Osteoblast (primary cell): ENCODE data around the gene ZRANB1. TPM values are rescaled to one million over a fixed set of nuclear protein-coding genes. Genes with fewer than 3 reads are reported as not detected.

ENCODE experiments used
- DNase-seq: peaks from one replicate; pipeline ENCODE4 v3.0.0; 2011; ENCODE audit warnings: low spot score, mixed read lengths; ENCODE audit not compliant: insufficient read length; ENCODE audit errors: missing footprints
- H2AFZ ChIP-seq: 2 replicates; pipeline ENCODE4 v1.6.0; 2011; ENCODE audit warnings: mild to moderate bottlenecking, low read length
- H3K27ac ChIP-seq: 2 replicates; pipeline ENCODE4 v1.5.1; 2011; ENCODE audit warnings: mild to moderate bottlenecking, low read depth, low read length, moderate library complexity
- H3K27me3 ChIP-seq: 2 replicates; pipeline ENCODE4 v1.6.0; 2012; ENCODE audit warnings: mild to moderate bottlenecking, control low read depth, inconsistent platforms, low read length, moderate library complexity; ENCODE audit not compliant: insufficient read depth
- H3K36me3 ChIP-seq: 2 replicates; pipeline ENCODE4 v1.5.1; 2011; ENCODE audit warnings: mild to moderate bottlenecking, low read length, control low read depth, moderate library complexity; ENCODE audit not compliant: insufficient read depth
- H3K4me1 ChIP-seq: 2 replicates; pipeline ENCODE4 v1.5.1; 2011; ENCODE audit warnings: mild to moderate bottlenecking, low read length, control low read depth, moderate library complexity; ENCODE audit not compliant: insufficient read depth
- H3K4me2 ChIP-seq: 2 replicates; pipeline ENCODE4 v1.6.0; 2011; ENCODE audit warnings: mild to moderate bottlenecking, low read length; ENCODE audit not compliant: insufficient read depth
- H3K4me3 ChIP-seq: fragments of 200-600 bp; sonication (generic); 3 replicates; pipeline ENCODE4 v1.5.1; 2012; ENCODE audit warnings: mild to moderate bottlenecking, low read length, inconsistent platforms; ENCODE audit not compliant: insufficient read depth
- H3K79me2 ChIP-seq: 2 replicates; pipeline ENCODE4 v1.6.0; 2012; ENCODE audit warnings: mild to moderate bottlenecking, low read length, control low read depth, inconsistent platforms; ENCODE audit not compliant: insufficient read depth
- H3K9me3 ChIP-seq: 2 replicates; pipeline ENCODE4 v1.5.1; 2011; ENCODE audit warnings: low read depth, low read length, control low read depth
- H4K20me1 ChIP-seq: 2 replicates; pipeline ENCODE4 v1.6.0; 2012; ENCODE audit warnings: mild to moderate bottlenecking, low read length, control low read depth; ENCODE audit not compliant: insufficient read depth
- total RNA-seq: library from RNA; depleted of rRNA; stranded (reverse); fragments of >200 nt; gene quantifications from 2 replicates; pipeline ENCODE4 v1.2.3, GENCODE V29; 2012
- TF ChIP-seq, protein P1 (sequence below): IDR thresholded peaks from 2 replicates; pipeline ENCODE4 v1.5.1; 2011; ENCODE audit warnings: mild to moderate bottlenecking, low read depth, low read length, moderate library complexity; ENCODE audit errors: extremely low read depth

ZRANB1 gene
- total RNA-seq, 1 donor = 34.7 TPM

DNA sequence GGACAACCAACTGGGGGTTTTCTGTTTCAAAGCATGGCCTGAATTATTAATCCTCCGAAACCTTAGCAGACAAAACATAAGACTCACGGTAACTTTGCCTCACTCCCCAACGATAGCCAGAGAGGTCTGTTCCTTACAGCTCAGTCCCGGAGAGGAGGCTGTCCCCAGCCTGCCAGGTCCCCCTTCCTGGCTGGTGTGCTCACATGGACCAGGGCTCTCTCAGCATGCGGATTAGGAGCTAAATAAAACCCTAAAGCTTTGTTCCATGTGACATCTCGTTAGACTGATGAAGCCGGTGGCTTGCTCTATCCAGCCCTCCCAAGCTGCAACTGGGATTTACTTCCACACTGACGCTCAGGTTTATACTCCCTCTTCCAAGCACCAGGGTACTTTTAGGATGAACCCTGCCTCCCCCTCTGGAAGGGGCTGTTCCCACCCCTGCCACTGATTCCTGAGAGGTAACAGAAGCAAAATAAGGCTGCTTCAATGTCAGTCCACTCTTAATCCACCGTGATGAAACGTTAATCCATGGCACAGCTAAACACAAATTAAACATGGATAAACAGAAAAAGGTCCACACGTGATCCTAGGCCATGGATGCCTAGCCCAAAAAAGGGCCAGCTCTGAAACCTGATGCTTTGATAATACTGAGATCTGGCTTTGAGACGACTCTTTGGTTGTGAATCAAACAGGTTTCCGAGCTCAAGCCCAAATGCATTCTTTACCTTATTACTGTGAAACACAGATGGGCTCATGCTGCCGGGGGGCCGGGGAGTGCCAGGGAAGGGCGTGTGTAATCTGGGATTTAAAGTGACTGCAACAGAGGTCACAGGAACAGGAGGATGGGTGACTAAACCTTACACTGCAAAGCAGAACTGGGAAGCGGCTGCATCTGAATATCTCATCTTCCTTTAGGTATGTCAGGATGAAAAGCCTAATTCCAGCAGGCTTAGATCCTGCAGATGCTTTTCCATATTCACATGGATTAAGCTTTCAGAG, 86.2 kb downstream of the ZRANB1 start:
- no peak overlapping the region for H3K4me2 ChIP-seq
- H3K4me1 ChIP-seq = peaks cover 5% of the 10 kb centered on the region
- H2AFZ ChIP-seq = no peak overlapping the region
- H3K27me3 ChIP-seq = no peaks in the 10 kb centered on the region
- DNase-seq = no peak
- no peaks in the 10 kb centered on the region for H3K9me3 ChIP-seq
- no peak overlapping the region for H3K4me3 ChIP-seq
- no peak overlapping the region for H3K27ac ChIP-seq
- peaks cover 75% of the 10 kb centered on the region for H3K79me2 ChIP-seq
- H4K20me1 ChIP-seq = peaks cover 45% of the 10 kb centered on the region
- TF ChIP-seq, protein P1, sequence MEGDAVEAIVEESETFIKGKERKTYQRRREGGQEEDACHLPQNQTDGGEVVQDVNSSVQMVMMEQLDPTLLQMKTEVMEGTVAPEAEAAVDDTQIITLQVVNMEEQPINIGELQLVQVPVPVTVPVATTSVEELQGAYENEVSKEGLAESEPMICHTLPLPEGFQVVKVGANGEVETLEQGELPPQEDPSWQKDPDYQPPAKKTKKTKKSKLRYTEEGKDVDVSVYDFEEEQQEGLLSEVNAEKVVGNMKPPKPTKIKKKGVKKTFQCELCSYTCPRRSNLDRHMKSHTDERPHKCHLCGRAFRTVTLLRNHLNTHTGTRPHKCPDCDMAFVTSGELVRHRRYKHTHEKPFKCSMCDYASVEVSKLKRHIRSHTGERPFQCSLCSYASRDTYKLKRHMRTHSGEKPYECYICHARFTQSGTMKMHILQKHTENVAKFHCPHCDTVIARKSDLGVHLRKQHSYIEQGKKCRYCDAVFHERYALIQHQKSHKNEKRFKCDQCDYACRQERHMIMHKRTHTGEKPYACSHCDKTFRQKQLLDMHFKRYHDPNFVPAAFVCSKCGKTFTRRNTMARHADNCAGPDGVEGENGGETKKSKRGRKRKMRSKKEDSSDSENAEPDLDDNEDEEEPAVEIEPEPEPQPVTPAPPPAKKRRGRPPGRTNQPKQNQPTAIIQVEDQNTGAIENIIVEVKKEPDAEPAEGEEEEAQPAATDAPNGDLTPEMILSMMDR = no peak
- H3K36me3 ChIP-seq = peaks cover 6% of the 10 kb centered on the region

DNA sequence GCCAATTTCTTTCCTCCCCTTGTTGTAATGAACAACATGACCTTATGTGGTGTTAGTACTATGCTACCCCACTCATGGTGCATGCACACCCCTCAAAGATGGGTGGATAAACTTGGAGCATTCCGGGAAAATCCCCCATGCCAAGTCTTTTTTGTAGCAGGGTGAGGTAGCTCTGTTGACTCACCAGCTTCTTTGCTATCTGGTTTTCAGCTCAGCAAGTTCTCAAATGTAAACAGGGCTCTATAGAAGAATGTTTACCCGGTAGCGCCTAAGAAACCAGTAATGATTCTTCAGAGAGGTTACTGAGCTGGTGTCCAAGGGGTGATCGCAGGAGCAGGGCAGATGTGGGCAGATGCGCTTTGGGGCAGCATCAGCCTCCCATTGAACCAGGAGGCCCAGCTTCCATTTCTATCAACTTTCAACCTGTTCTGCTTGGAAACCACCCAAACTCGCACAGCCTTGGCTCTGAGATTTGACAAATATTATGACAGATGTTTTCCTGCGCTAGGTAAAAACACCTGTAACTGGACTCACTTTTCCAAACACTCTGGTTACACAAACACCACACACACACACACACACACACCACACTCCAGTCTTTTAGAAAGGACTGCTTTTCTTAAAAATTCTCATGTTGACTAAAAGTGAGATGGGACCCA, 87.8 kb downstream of the ZRANB1 start:
- Histone ChIP-seq H4K20me1 (peaks cover 36% of the 10 kb centered on the region), H3K27me3 (no peaks in the 10 kb centered on the region), H3K9me3 (no peaks in the 10 kb centered on the region), H3K36me3 (peaks cover 4% of the 10 kb centered on the region), H3K4me2 (no peak overlapping the region), H3K27ac (no peak overlapping the region), H3K4me3 (no peak overlapping the region), H3K79me2 (peaks cover 76% of the 10 kb centered on the region), H3K4me1 (peaks cover 7% of the 10 kb centered on the region), H2AFZ (no peak overlapping the region)
- TF ChIP-seq, protein P1 = no peak
- DNase-seq = no peak

GRCh38 chr10:125030567-125031197, 88.8 kb downstream of the ZRANB1 start:
- Histone ChIP-seq H3K4me2 (no peak overlapping the region), H3K27ac (no peak overlapping the region), H2AFZ (no peak overlapping the region), H3K9me3 (no peaks in the 10 kb centered on the region), H4K20me1 (peaks cover 36% of the 10 kb centered on the region), H3K4me1 (peaks cover 17% of the 10 kb centered on the region), H3K79me2 (peaks cover 73% of the 10 kb centered on the region), H3K27me3 (no peaks in the 10 kb centered on the region), H3K4me3 (no peak overlapping the region), H3K36me3 (peaks cover 2% of the 10 kb centered on the region)
- no peak for DNase-seq
- TF ChIP-seq, protein P1 = no peak
